GM23338 (cell line): Measurements from ENCODE around the gene P2RY6. TPM values are rescaled to one million over a fixed set of nuclear protein-coding genes. Genes with fewer than 3 reads are reported as not detected.

ENCODE experiments used
- ATAC-seq: fragments of 200-7000 bp; cut with Tn5 transposase; 3 replicates; pipeline ENCODE4 v1.9.1; 2020
- DNase-seq: peaks from one replicate; pipeline ENCODE4 v3.0.0-alpha.2; 2015; ENCODE audit warnings: low spot score
- H2AFZ ChIP-seq: fragments of 200-600 bp; sonication (generic); 2 replicates; pipeline ENCODE4 v1.8.0; 2016; ENCODE audit warnings: antibody characterized with exemption, mild to moderate bottlenecking, moderate library complexity
- H3F3A ChIP-seq: fragments of 200-600 bp; sonication (generic); replicated peaks from 2 replicates; pipeline ENCODE4 v1.8.0; 2017; ENCODE audit warnings: antibody characterized with exemption, mixed run types, low read depth
- H3K27ac ChIP-seq: fragments of 200-600 bp; sonication (generic); 2 replicates; pipeline ENCODE4 v1.6.1; 2016; ENCODE audit warnings: low read depth
- H3K27me3 ChIP-seq: fragments of 200-600 bp; sonication (generic); 2 replicates; pipeline ENCODE4 v1.8.0; 2016; ENCODE audit warnings: mild to moderate bottlenecking, mixed run types, moderate library complexity; ENCODE audit not compliant: insufficient read depth
- H3K36me3 ChIP-seq: fragments of 200-600 bp; sonication (generic); 2 replicates; pipeline ENCODE4 v1.8.0; 2016; ENCODE audit warnings: mild to moderate bottlenecking; ENCODE audit not compliant: insufficient read depth
- H3K4me1 ChIP-seq: fragments of 200-600 bp; sonication (generic); 2 replicates; pipeline ENCODE4 v1.8.0; 2016; ENCODE audit warnings: mild to moderate bottlenecking, moderate library complexity; ENCODE audit not compliant: insufficient read depth
- H3K4me2 ChIP-seq: fragments of 200-600 bp; sonication (generic); 2 replicates; pipeline ENCODE4 v1.7.1; 2017; ENCODE audit warnings: mixed run types
- H3K4me3 ChIP-seq: fragments of 200-600 bp; sonication (generic); 2 replicates; pipeline ENCODE4 v1.6.1; 2016; ENCODE audit warnings: mixed run types
- H3K79me2 ChIP-seq: fragments of 200-600 bp; sonication (generic); replicated peaks from 2 replicates; pipeline ENCODE4 v1.8.0; 2017; ENCODE audit warnings: mild to moderate bottlenecking; ENCODE audit not compliant: insufficient read depth
- H3K9me2 ChIP-seq: fragments of 200-600 bp; sonication (generic); 2 replicates; pipeline ENCODE4 v1.8.0; 2017; ENCODE audit not compliant: insufficient read depth
- H4K20me1 ChIP-seq: fragments of 200-600 bp; sonication (generic); replicated peaks from 2 replicates; pipeline ENCODE4 v1.8.0; 2017; ENCODE audit warnings: mild to moderate bottlenecking; ENCODE audit not compliant: insufficient read depth
- H3K27ac Mint-ChIP-seq: 2 replicates; pipeline ENCODE4 v1.8.0; 2020; ENCODE audit warnings: inconsistent platforms, mild to moderate bottlenecking, moderate library complexity, mixed read lengths
- H3K27me3 Mint-ChIP-seq: 3 replicates; pipeline ENCODE4 v1.8.0; 2022; ENCODE audit warnings: low read depth, mild to moderate bottlenecking, moderate library complexity, mixed read lengths, inconsistent platforms; ENCODE audit not compliant: insufficient read depth, poor library complexity
- H3K36me3 Mint-ChIP-seq: 3 replicates; pipeline ENCODE4 v1.8.0; 2021; ENCODE audit warnings: low read depth, mild to moderate bottlenecking, inconsistent platforms, moderate library complexity, mixed read lengths
- H3K4me1 Mint-ChIP-seq: 3 replicates; pipeline ENCODE4 v1.8.0; 2020; ENCODE audit warnings: mild to moderate bottlenecking, inconsistent platforms, mixed read lengths
- H3K4me3 Mint-ChIP-seq: 3 replicates; pipeline ENCODE4 v1.8.0; 2021; ENCODE audit warnings: moderate library complexity, mild to moderate bottlenecking, inconsistent platforms, mixed read lengths
- H3K9me3 Mint-ChIP-seq: 3 replicates; pipeline ENCODE4 v1.8.0; 2020; ENCODE audit warnings: moderate library complexity, mild to moderate bottlenecking, inconsistent platforms, mixed read lengths
- CREB1 ChIP-seq: fragments of 250-450 bp; sonication (Bioruptor Pico); IDR thresholded peaks from 2 replicates; pipeline ENCODE4 v1.5.0; 2020; ENCODE audit warnings: low read depth, mild to moderate bottlenecking, moderate library complexity
- CTCF ChIP-seq, 2 experiments: fragments of 200-600 bp in 1 of 2; sonication (generic) in 1 of 2; conservative IDR thresholded peaks; 2 replicates each; pipeline versions ENCODE4 v1.5.1 to v1.6.1; 2016 to 2017; ENCODE audit warnings: antibody characterized with exemption in 2 of 2, low read depth in 2 of 2, mild to moderate bottlenecking in 2 of 2, moderate library complexity in 1 of 2
- EZH2 ChIP-seq: fragments of 200-600 bp; sonication (generic); IDR thresholded peaks from one replicate; pipeline ENCODE4 v1.8.0; 2017; ENCODE audit warnings: antibody characterized with exemption, mild to moderate bottlenecking, low read depth; ENCODE audit not compliant: unreplicated experiment
- EZH2phosphoT487 ChIP-seq: fragments of 200-600 bp; sonication (generic); IDR thresholded peaks from one replicate; pipeline ENCODE4 v1.8.1; 2018; ENCODE audit warnings: antibody characterized with exemption; ENCODE audit not compliant: unreplicated experiment
- JUNB ChIP-seq: IDR thresholded peaks from one replicate; pipeline ENCODE4 v1.6.1; 2016; ENCODE audit warnings: antibody characterized with exemption; ENCODE audit not compliant: unreplicated experiment
- NANOG ChIP-seq: IDR thresholded peaks from 2 replicates; pipeline ENCODE4 v1.6.1; 2016; ENCODE audit warnings: antibody characterized with exemption, borderline replicate concordance
- POLR2AphosphoS5 ChIP-seq: IDR thresholded peaks from 2 replicates; pipeline ENCODE4 v1.6.1; 2016; ENCODE audit warnings: antibody characterized with exemption, low read depth
- STAT1 ChIP-seq: IDR thresholded peaks from one replicate; pipeline ENCODE4 v1.6.1; 2016; ENCODE audit warnings: antibody characterized with exemption; ENCODE audit not compliant: unreplicated experiment
- ZNF114 ChIP-seq: fragments of 250-450 bp; sonication (Bioruptor Pico); IDR thresholded peaks from 2 replicates; pipeline ENCODE4 v1.5.0; 2020; ENCODE audit warnings: mild to moderate bottlenecking, moderate library complexity
- ZNF331 ChIP-seq: fragments of 250-450 bp; sonication (Bioruptor Pico); IDR thresholded peaks from 2 replicates; pipeline ENCODE4 v1.5.0; 2020; ENCODE audit warnings: low read depth, mild to moderate bottlenecking, moderate library complexity
- polyA plus RNA-seq: library from polyadenylated mRNA; unstranded; fragments of >200 nt; fragmentation: Nextera tagmentation; extraction: Ambion mirVana; gene quantifications from 2 replicates; pipeline ENCODE4 v1.2.1, GENCODE V29; 2016
- total RNA-seq: library from RNA; depleted of rRNA; stranded (reverse); fragments of >200 nt; shearing (Covaris generic); gene quantifications from 2 replicates; pipeline ENCODE4 v1.2.3, GENCODE V29; 2014
- TF ChIP-seq, protein P1 (sequence below): IDR thresholded peaks from 2 replicates; pipeline ENCODE4 v1.6.1; 2016; ENCODE audit warnings: antibody characterized with exemption
- TF ChIP-seq, protein P2 (sequence below): IDR thresholded peaks from one replicate; pipeline ENCODE4 v1.6.1; 2018; ENCODE audit warnings: antibody characterized with exemption; ENCODE audit not compliant: unreplicated experiment
- TF ChIP-seq, protein P3 (sequence below): fragments of 250-450 bp; sonication (Bioruptor Pico); IDR thresholded peaks from 2 replicates; pipeline ENCODE4 v1.5.0; 2020; ENCODE audit warnings: mild to moderate bottlenecking, moderate library complexity

The P2RY6 gene
- total and polyA plus RNA-seq, 2 experiments from 2014 or later, result not detected

- Mint-ChIP-seq H3K27me3 (peaks cover 12% of the 10 kb centered on the region), H3K9me3 (no peaks in the 10 kb centered on the region), H3K4me3 (no peak overlapping the region), H3K36me3 (no peaks in the 10 kb centered on the region), H3K4me1 (peaks cover 25% of the 10 kb centered on the region), H3K27ac (no peak overlapping the region)
- peaks cover 4% of the 10 kb centered on the region; the same call in 1 of the 2 replicates for H3K4me1 ChIP-seq
- no peak overlapping the region for H3K27ac ChIP-seq
- no peak for ATAC-seq
- no peaks in the 10 kb centered on the region; the same call in 1 of the 2 replicates for H3K9me2 ChIP-seq
- H3K36me3 ChIP-seq, result no peaks in the 10 kb centered on the region
- no peak for TF ChIP-seq EZH2
- no peak for TF ChIP-seq POLR2AphosphoS5
- TF ChIP-seq ZNF331 (CRISPR knock-in tag), result no peak
- TF ChIP-seq ZNF114, result no peak
- TF ChIP-seq EZH2phosphoT487, result no peak
- no peak for TF ChIP-seq STAT1
- no peak for TF ChIP-seq CTCF (conservative IDR thresholded peaks at IDR 0.05; ENCODE audit: low read depth in 2 of 2)
- TF ChIP-seq, protein P1, sequence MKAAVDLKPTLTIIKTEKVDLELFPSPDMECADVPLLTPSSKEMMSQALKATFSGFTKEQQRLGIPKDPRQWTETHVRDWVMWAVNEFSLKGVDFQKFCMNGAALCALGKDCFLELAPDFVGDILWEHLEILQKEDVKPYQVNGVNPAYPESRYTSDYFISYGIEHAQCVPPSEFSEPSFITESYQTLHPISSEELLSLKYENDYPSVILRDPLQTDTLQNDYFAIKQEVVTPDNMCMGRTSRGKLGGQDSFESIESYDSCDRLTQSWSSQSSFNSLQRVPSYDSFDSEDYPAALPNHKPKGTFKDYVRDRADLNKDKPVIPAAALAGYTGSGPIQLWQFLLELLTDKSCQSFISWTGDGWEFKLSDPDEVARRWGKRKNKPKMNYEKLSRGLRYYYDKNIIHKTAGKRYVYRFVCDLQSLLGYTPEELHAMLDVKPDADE, result no peak
- TF ChIP-seq NANOG, result no peak
- TF ChIP-seq, protein P2, sequence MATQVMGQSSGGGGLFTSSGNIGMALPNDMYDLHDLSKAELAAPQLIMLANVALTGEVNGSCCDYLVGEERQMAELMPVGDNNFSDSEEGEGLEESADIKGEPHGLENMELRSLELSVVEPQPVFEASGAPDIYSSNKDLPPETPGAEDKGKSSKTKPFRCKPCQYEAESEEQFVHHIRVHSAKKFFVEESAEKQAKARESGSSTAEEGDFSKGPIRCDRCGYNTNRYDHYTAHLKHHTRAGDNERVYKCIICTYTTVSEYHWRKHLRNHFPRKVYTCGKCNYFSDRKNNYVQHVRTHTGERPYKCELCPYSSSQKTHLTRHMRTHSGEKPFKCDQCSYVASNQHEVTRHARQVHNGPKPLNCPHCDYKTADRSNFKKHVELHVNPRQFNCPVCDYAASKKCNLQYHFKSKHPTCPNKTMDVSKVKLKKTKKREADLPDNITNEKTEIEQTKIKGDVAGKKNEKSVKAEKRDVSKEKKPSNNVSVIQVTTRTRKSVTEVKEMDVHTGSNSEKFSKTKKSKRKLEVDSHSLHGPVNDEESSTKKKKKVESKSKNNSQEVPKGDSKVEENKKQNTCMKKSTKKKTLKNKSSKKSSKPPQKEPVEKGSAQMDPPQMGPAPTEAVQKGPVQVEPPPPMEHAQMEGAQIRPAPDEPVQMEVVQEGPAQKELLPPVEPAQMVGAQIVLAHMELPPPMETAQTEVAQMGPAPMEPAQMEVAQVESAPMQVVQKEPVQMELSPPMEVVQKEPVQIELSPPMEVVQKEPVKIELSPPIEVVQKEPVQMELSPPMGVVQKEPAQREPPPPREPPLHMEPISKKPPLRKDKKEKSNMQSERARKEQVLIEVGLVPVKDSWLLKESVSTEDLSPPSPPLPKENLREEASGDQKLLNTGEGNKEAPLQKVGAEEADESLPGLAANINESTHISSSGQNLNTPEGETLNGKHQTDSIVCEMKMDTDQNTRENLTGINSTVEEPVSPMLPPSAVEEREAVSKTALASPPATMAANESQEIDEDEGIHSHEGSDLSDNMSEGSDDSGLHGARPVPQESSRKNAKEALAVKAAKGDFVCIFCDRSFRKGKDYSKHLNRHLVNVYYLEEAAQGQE, result no peak
- TF ChIP-seq, protein P3, sequence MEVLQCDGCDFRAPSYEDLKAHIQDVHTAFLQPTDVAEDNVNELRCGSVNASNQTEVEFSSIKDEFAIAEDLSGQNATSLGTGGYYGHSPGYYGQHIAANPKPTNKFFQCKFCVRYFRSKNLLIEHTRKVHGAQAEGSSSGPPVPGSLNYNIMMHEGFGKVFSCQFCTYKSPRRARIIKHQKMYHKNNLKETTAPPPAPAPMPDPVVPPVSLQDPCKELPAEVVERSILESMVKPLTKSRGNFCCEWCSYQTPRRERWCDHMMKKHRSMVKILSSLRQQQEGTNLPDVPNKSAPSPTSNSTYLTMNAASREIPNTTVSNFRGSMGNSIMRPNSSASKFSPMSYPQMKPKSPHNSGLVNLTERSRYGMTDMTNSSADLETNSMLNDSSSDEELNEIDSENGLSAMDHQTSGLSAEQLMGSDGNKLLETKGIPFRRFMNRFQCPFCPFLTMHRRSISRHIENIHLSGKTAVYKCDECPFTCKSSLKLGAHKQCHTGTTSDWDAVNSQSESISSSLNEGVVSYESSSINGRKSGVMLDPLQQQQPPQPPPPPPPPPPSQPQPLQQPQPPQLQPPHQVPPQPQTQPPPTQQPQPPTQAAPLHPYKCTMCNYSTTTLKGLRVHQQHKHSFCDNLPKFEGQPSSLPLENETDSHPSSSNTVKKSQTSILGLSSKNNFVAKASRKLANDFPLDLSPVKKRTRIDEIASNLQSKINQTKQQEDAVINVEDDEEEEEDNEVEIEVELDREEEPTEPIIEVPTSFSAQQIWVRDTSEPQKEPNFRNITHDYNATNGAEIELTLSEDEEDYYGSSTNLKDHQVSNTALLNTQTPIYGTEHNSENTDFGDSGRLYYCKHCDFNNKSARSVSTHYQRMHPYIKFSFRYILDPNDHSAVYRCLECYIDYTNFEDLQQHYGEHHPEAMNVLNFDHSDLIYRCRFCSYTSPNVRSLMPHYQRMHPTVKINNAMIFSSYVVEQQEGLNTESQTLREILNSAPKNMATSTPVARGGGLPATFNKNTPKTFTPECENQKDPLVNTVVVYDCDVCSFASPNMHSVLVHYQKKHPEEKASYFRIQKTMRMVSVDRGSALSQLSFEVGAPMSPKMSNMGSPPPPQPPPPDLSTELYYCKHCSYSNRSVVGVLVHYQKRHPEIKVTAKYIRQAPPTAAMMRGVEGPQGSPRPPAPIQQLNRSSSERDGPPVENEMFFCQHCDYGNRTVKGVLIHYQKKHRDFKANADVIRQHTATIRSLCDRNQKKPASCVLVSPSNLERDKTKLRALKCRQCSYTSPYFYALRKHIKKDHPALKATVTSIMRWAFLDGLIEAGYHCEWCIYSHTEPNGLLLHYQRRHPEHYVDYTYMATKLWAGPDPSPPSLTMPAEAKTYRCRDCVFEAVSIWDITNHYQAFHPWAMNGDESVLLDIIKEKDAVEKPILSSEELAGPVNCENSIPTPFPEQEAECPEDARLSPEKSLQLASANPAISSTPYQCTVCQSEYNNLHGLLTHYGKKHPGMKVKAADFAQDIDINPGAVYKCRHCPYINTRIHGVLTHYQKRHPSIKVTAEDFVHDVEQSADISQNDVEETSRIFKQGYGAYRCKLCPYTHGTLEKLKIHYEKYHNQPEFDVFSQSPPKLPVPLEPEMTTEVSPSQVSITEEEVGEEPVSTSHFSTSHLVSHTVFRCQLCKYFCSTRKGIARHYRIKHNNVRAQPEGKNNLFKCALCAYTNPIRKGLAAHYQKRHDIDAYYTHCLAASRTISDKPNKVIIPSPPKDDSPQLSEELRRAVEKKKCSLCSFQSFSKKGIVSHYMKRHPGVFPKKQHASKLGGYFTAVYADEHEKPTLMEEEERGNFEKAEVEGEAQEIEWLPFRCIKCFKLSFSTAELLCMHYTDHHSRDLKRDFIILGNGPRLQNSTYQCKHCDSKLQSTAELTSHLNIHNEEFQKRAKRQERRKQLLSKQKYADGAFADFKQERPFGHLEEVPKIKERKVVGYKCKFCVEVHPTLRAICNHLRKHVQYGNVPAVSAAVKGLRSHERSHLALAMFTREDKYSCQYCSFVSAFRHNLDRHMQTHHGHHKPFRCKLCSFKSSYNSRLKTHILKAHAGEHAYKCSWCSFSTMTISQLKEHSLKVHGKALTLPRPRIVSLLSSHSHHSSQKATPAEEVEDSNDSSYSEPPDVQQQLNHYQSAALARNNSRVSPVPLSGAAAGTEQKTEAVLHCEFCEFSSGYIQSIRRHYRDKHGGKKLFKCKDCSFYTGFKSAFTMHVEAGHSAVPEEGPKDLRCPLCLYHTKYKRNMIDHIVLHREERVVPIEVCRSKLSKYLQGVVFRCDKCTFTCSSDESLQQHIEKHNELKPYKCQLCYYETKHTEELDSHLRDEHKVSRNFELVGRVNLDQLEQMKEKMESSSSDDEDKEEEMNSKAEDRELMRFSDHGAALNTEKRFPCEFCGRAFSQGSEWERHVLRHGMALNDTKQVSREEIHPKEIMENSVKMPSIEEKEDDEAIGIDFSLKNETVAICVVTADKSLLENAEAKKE, result no peak
- no peak for TF ChIP-seq JUNB
- TF ChIP-seq CREB1 (CRISPR knock-in tag), result no peak
- H2AFZ ChIP-seq, result peak overlapping the region; percentile 56; the same call in 1 of the 2 replicates
- no peak overlapping the region for H3K4me3 ChIP-seq
- H3K27me3 ChIP-seq, result no peaks in the 10 kb centered on the region
- no peaks in the 10 kb centered on the region for H3F3A ChIP-seq
- no peak for DNase-seq
- no peaks in the 10 kb centered on the region for H4K20me1 ChIP-seq
- H3K79me2 ChIP-seq, result no peaks in the 10 kb centered on the region
- no peak overlapping the region for H3K4me2 ChIP-seq
Measured at GRCh38 chr11:73275381-73275750, 3.2 kb downstream of the P2RY6 start.
